ENCODE results near the gene TM9SF2.
"Not testable (repeated sequence)": the region's sequence is repeated elsewhere in the genome, so short reads cannot be mapped to it uniquely, and the experiment has no call there.

The TM9SF2 gene, protein sequence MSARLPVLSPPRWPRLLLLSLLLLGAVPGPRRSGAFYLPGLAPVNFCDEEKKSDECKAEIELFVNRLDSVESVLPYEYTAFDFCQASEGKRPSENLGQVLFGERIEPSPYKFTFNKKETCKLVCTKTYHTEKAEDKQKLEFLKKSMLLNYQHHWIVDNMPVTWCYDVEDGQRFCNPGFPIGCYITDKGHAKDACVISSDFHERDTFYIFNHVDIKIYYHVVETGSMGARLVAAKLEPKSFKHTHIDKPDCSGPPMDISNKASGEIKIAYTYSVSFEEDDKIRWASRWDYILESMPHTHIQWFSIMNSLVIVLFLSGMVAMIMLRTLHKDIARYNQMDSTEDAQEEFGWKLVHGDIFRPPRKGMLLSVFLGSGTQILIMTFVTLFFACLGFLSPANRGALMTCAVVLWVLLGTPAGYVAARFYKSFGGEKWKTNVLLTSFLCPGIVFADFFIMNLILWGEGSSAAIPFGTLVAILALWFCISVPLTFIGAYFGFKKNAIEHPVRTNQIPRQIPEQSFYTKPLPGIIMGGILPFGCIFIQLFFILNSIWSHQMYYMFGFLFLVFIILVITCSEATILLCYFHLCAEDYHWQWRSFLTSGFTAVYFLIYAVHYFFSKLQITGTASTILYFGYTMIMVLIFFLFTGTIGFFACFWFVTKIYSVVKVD

DNA sequence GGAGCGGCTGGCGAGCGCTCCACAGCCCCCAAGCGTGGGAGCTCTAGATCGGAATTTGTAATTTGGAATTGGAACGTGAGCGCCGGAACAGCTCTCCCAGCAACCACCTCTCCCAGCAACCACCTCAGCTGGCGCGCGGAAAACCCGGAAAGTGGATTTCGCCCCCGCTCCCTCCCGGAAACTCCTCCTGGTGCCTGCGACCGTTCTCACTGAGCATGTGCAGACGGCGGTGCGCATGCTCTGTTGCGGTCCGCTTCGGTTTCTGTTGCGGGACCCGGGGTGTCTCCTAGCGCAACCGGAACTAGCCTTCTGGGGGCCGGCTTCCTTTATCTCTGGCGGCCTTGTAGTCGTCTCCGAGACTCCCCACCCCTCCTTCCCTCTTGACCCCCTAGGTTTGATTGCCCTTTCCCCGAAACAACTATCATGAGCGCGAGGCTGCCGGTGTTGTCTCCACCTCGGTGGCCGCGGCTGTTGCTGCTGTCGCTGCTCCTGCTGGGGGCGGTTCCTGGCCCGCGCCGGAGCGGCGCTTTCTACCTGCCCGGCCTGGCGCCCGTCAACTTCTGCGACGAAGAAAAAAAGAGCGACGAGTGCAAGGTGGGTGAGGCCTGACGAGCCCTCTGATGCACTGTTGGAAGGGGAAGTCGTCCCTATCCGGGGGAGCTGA lies at the start of gene TM9SF2:
TM9SF2 (plus strand) TSS at position 289 of the 664 bp plus-strand sequence; CDS start at position 424, 135 bp downstream.
- DNase-seq, result peak; percentile 92

DNA sequence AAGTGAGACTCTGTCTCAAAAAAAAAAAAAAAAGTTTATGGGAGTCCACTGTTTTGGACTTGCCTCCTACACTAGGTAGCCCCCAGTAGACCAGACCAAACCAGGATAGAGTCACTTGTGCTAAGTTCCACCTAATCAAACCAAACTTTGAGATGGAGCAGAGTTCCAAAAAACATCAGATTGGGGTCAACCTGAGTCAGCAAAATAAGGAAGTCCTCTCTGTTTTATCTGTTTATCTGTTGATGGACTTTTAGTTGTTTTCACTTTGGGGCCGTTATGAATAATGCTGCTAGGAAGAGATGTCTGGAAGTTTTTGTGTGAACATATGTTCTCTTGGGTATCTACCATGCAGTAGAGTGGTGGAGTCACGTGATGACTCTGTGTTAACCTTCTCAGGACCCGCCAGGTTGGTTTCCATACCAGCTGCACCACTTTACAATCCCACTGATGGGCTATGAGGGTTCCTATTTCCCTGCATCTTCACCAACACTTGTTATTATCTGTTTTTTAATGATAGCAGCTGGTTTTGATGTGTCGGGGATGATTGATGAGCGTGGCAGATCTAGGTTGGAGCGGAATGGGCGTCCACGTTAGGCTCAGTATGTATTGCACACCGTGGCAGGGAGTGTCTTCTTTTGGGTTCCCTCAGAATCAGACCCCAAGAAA lies 46.6 kb upstream of the TM9SF2 start:
- DNase-seq, result no peak

DNA sequence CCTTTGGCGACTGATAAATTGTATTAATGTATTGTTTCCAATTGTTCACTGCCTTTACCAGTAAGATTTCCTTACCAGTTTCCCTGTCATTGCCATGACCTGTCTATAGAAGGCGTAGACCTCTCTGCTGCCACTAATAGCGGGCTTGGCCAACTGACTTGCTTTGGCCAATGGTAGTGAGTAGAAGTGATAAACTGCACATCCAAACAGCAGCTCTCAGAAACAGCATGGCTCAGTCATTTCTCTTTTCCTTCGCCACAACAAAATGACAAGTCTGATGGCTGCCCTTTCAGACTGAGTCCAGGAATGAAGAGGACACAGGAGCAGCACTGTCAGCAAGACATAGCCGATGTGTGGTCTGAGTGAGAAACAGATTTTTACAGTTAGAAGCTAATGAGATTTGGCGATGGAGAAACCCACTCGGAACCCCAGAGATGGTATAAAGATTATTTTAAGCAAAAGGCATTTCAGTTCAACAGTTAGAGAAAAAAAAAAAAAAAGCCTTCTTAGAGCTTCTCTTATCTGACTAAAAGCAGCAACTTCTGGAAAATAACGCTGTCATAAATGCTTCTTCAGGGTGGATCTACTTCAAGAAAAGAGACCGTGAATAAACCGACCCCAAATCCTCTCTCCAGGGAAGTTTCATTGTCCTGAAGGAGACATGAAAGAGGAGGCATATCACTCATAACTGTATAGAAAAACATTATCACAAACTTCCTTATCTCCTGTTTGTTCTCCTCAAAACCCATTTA lies 42.0 kb upstream of the TM9SF2 start:
- DNase-seq, result no peak

DNA sequence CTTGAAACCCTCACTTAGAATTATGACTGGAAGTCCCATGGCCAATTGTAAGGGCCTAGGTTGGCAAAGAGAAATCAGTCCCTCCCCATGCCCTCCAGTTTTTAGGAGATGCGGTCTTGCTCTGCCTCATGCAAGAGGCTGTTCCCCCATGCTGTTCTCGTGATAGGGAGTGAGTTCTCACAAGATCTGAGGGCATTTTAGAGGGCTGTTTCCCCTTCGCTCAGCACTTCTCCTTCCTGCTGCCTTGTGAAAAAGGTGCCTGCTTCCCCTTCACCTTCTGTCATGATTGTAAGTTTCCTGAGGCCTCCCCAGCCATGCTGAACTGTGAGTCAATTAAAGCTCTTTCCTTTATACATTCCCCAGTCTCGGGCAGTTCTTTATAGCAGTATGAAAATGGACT lies 40.5 kb upstream of the TM9SF2 start:
- DNase-seq, result not testable (repeated sequence)

DNA sequence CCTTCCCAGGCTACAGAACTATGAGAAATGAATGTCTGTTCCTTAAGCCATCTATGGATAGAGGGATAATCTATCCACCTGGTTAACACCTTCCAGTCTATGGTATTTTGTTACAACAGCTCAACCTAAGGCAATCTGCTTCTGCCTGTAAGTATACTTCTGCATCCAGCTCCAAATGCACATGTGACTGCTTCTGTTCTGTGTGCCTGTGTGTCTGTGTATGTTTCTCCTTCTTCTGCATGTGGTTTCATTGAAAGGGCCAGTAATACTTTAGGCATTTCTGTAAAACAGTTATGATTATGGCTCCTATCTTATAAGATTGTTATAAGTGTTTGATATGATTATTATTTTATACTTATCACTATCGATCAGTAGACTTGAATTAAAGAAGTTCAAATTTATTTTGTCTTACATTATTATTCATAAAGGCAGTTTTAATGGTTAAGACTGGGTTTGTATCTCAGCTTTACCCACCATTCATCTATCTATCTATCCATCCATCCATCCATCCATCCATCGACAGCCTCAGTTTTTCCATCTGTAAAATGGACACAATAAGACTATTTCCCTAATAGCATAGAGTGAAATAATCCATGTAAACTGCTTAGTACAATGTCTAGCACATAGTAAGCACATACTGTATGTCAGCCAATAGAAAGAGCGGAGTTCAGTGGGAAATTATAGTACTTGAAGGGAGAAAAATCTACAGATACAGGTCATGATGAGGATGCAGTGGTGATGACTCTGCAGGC lies 37.5 kb upstream of the TM9SF2 start:
- no peak for DNase-seq

DNA sequence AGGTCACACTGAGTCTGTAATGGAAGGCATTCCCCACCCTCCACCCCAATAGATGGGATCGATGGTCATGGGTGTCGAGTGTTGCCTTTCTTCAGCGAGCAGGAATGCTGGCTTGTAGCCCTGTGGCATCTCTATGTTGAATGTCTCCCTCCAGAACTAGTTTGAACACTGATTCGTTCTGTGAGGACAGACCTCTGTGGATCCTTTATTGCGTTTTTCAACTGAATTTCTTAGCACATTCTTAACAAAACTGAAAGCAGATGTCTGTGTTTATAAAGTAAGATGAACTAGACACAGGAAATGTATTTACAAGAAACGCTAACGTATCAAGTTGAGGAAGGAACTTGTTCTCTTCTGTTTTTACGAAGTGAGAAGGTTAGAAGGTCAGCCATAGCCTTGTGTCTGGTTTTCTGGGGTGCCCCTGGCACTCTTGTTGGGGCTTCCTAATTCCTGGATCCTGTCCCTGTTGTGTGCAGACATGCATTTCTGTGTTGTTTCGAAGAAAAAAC lies 36.8 kb upstream of the TM9SF2 start:
- DNase-seq, result no peak

DNA sequence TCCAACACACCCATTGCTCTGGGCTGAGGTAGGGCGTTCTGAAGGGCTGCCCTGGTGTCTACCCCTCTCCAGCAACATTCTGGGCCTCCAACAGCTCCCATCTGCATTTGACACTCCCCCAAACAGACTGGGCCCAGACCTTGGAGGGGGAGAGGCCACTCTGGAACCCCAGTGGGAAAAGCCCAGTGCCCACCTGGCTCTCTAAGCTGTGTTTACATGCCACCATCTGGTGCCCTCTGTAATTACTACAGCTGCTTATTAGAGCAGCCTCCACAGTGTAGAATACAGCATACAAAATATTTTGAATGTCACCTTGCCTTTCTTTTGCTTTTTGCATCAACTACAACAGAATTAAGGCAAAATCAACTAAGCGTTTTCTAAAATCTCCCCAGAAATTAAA lies 35.8 kb upstream of the TM9SF2 start:
- DNase-seq, result no peak

DNA sequence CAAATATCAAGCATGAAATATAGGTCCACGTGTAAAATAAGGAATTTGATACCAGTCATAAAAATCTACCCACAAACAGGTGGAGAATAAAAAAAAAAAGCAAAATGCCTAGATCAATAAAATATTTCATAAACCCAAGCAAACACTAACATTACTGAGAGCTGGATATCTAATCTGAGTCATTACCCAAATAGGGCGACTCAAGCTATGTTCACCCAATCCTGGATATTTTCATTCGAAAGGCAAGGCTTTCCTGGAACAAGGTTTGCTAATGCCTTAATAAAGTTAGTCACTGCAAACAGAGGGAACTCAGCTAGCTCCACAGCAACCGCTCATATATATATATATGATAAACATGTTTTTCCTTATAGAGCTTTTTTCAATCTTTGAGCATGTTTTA lies 33.5 kb upstream of the TM9SF2 start:
- peak; percentile 9 for DNase-seq

DNA sequence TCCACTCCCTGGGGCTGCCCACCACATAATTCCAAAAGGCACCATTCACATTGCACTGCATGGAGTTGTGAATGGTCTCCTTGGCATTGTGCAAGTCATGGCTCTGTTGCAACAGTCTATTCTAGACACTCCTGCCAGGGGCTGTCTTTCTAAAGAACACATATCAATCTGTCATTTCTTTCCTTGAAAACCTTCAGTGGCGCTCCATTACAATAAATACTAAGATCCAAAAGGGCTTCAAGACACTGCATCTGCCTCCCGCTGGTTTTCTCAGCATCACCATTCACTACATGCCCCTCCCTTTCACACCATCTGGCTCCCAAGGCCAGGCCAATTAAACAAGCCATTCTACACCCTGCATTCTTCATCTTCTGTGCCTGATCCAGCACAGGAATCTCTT lies 32.2 kb upstream of the TM9SF2 start:
- DNase-seq, result no peak

DNA sequence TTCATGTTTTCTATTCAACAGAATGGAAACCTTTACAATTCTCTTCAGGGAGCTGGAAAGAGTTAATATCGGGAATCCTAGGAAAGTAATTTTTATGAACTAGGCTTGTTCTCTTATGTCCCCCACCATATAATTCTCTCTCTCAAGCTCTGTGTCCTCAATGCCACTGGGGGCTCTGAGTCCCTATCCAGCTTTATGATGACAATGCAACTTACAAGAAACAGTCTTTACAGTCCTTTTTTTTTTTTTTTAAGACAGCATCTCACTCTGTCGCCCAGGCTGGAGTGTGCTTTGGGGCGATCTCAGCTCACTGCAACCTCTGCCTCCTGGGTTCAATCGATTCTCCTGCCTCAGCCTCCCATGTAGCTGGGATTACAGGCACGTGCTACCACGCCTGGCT lies 31.2 kb upstream of the TM9SF2 start:
- DNase-seq, result no peak

DNA sequence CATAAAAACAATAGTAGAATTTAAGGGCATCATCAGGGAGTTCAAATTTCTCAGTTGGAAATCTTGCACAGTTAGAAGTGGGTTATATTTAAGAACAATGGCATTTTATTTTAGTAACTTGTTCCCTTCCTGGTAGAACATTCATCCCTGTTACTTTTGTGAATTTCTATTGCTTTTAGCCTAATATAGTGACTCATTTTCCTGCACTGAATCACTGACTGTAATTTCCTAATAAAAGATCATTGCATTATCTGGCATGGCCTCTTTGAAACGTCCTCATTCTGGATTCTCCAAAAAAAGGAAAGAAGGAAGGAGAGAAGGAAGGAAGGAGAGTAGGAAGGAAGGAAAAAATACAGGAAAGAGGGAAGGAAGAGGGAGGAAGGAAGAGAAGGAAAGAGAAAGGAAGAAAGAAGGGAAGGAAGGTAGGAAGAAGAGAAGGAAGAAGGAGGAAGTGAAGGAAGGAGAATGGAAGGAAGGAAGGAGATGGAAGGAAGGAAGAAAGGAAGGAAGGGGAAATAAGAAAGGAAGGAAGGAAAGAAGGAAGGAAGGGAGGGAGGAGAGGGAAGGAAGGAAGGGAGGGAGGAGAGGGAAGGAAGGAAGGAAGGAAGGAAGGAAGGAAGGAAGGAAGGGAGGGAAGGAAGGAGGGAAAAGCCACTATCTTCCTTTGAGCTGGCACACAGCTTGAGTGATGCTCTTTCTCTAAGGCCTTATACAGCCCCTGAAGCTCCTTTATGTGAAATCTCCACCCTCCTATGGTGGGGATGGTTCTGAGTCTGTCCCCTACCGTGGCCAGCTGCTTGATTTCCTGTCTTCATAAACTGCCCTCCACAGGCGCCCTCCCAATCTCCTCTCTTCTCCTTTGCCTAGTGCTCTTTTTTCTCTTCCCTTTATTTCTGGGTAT lies 29.8 kb upstream of the TM9SF2 start:
- DNase-seq, result no peak

DNA sequence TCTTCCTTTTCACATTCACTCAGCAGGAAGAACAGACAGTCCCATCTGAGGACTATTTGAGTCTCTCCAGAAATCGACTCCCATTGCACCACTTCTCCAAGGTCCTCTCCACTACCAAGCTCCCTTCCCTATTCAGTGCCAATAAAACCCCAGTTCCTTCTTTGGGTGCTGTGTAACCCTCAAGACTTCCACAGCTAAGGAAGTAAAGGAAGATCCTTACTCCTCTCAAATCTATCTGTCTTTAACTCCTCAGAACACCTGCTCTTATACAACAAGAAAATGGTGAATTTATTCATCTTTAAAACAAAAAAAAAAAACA lies 29.2 kb upstream of the TM9SF2 start:
- no peak for DNase-seq

DNA sequence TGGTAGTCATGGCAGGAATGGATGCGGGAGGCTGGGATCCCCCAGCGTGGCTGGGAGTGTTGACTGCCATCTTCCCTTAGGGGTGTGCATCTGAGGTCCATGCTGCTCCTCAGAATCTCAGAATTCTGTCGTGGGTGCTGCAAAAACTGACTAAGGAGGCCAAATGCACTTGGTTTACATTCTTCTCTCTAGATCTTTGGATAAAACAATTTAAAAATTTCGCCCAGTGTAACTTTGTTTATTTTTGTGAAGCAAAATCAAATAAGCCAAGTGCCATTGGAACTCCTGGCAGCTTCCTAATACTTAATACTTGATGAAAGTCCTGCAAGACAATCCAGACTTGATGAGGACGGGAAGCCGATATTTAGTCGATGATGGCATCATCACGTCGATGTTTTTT lies 27.8 kb upstream of the TM9SF2 start:
- no peak for DNase-seq

DNA sequence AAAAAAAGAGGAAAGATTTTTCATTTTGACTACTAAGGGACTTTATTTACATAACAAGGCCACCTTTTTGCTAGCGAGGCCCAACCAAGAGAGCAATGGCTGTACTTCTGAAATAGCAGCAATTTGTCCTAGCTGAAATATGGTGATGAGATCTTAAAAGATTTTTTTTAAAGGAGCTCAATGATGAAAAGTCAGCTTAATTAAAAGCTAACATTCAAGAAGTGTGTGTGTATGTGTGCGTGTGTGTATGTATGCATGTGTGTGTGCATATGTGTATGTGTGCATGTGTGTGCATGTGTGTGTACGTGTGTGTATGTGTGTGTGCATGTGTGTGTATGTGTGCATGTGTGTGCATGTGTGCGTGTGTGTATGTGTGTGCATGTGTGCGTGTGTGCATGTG lies 24.6 kb upstream of the TM9SF2 start:
- DNase-seq, result no peak

DNA sequence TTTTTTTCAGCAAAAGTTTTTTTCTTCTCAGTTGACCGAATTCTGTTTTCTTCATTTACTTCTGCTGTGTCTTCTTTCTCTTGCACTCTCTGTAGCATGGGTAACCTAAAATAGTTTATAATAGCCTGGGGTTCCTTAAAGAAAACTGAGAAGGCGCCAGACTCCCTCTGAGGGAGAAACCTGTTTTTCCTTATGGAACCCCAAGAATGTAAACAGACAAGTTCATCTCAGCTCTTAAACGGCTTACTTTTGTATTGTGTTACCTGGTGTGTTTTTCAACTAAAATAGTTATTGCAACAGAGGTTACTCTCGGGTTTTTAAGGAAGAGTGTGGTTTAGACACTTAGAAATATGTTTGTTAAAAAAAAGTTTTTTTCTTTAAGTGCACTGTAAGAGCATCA lies 23.8 kb upstream of the TM9SF2 start:
- no peak for DNase-seq

DNA sequence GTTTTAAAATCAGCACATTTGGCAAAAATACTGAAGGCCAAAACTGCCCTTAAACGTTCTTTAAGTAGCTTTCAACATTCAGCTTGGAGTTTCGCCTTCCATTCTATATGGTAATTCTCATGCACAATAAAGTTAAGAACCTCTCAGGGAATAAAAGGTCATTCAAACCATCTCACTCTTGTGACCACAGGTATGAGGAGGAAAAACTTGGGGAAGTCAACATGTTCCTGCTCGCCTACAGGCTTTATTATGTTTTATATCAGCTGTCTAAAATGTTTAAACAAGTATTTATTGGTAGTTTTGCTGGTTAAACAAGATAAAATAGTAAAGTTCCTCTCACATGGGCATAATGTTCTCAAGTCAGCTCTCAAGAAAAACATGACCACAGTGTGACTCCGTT lies 19.9 kb upstream of the TM9SF2 start:
- DNase-seq, result no peak

DNA sequence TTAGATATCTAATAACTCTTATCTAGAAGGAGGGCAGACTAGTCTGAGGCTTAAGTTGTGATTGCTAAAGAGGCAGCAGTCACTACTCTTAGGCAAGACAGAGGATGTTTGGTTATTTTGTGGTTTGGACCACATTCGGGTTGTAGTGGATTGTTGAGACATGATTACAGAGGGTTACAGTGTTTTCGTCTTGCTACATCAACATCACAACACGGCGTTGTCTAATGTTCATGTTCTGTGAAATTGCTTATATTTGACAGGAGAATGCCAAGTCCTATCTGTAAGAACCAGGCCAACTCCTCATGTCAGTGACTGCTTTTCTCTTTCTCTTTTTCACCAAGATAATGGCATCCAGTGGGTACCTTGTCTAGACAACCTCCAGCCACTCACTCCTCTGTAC lies 16.8 kb upstream of the TM9SF2 start:
- DNase-seq, result no peak

DNA sequence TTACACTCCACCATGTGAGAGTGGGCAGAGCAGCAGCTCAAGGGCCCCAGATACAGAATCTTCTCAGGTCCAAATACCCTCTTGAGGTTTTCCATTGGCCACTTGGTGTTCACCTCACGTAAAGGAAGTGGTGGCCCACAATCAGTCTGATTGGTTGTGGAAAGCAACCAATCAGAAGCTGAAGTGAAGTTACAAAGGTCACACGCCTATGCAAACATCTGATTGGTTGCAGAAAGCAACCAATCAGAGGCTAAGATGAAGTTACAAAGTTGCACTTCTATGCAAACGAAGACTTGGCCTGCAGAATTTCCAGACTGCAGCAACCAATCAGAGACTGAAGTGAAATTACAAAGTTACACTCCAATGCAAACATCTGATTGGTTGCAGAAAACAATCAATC lies 14.3 kb upstream of the TM9SF2 start:
- no peak for DNase-seq

DNA sequence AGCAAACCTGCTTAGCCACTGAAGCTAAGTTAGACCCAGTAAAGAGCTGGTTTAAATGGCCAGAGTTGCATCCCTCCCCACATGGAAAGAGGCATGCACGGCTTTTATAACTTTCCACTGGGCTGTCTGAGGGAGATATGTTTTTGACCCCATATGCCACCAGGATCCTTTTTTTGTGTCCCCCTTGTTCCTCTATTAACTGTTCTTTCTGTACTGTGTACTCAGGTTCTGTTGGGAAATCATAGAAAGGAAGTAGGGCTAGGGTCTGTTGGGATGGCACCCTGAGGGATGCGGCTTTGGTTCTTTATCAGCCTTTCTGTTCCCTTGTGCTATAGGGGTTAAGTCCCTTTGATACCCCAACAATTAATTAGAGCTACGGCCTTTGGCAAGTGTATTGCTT lies 12.2 kb upstream of the TM9SF2 start:
- DNase-seq, result no peak

DNA sequence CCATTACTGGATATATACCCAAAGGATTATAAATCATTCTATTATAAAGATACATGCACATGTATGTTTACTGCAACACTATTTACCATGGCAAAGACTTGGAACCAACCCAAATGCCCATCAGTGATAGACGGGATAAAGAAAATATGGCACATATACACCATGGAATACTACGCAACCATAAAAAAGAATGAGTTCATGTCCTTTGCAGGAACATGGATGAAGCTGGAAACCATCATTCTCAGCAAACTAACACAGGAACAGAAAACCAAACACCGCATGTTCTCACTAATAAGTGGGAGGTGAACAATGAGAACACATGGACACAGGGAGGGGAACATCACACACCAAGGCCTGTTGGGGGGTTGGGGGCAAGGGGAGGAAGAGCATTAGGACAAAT lies 9.5 kb upstream of the TM9SF2 start:
- DNase-seq, result not testable (repeated sequence)

Measured in kidney glomerular epithelial cell (primary cell).